GM18511 (cell line): ENCODE data around the gene NCSTN.
"Not testable (repeated sequence)": the region's sequence is repeated elsewhere in the genome, so short reads cannot be mapped to it uniquely, and the experiment has no call there.

Experiments
- ATAC-seq: cut with Tn5 transposase; IDR thresholded peaks from one replicate; pipeline ENCODE4 v1.9.1; 2021; ENCODE audit warnings: mild to moderate bottlenecking, moderate library complexity; ENCODE audit not compliant: unreplicated experiment

Gene NCSTN

GRCh38 chr1:160370561-160371345, 27.6 kb downstream of the NCSTN start:
- no peak for ATAC-seq

DNA sequence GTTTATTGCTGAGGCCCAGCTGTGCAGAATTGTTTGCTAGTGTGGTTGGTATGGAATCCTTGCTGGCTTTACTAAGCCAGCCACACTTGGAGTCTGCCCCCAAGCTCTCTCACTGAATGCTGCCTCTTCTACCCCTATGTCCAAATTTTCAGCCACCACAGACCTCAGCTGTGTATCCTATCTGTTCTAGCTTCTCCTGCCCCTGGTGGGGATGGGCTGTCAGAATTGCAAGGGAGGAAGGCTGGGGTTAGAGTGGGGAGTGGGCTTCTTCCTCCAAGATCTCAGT, 28.1 kb downstream of the NCSTN start:
- no peak for ATAC-seq

- no peak for ATAC-seq
Measured at GRCh38 chr1:160371756-160372155, 28.6 kb downstream of the NCSTN start.

- no peak for ATAC-seq
Measured at GRCh38 chr1:160373696-160374095, 30.5 kb downstream of the NCSTN start.

DNA sequence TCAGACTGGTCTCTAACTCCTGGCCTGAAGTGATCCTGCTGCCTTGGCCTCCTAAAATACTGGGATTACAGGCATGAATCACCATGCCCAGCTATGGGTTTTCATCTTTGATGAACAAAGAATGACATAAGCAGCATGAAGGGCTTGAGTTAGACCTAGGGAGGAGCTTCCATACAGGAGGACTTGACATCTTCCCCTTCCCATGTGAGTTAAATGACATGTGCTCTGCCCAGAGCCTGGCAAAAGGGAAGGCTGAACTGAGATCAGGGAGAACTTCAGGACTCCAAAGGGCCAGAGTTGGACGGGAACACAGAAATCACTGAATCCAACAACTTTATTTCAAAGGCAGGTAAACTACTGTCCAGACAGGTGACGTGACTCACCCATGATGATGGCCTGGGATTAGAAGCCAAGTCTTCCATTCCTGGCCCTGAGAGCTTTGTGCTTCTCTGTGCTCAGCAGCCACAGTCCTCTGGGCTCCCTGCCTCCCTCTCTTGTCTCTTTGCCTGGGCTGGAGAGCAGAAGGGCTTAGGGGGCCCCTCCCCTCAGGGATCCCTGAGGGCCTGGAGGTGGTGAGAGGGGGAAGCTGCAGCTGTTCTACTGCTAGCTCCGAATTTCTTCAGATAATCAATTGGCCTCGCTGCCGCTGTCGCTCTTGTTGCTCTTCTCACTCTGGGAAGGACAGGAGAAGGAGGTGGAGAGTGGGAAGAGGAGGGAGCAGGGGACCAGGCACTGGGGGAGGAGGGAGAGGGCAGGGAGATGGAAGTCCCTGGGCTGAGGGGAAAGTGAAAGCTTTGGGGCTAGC, 31.3 kb downstream of the NCSTN start:
- no peak for ATAC-seq

DNA sequence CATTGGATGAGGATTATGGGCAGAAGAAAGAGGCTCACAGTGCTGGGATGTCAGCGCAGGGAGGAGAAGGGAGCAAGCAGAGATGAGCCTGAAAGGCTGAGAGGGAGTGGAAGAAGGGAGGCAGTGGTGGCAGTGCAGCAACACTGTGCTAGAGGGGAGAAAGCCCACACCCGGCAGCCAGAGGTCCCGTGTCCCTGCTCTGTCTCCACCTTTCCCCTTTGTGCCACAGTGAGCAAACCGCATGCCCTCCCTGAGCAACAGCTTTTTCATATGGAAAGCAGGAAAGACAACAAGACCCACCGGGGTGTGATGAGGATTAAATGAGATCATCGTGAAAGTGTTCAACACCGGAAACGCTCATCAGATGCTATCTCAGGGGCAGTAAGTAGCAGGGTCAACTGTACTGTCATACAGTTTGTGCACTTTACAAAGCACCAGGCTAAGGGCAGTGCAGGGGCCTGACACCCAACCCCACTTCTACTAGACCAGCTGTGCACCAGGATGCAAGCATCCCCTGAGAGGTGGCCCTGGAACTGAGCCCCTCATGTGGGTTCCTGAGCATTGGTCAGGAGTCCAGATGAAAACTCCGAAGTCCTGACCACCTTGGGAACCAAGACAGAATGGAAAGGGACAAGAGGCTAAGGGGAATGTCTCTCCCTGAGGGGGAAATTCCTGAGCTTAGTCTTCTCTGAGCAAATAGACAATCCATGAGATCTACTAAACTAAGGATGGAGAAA, 32.8 kb downstream of the NCSTN start:
- peak; percentile 73 for ATAC-seq

GRCh38 chr1:160376525-160377131, 33.4 kb downstream of the NCSTN start:
- ATAC-seq = peak; percentile 70

GRCh38 chr1:160377585-160378206, 34.5 kb downstream of the NCSTN start:
- ATAC-seq = no peak

DNA sequence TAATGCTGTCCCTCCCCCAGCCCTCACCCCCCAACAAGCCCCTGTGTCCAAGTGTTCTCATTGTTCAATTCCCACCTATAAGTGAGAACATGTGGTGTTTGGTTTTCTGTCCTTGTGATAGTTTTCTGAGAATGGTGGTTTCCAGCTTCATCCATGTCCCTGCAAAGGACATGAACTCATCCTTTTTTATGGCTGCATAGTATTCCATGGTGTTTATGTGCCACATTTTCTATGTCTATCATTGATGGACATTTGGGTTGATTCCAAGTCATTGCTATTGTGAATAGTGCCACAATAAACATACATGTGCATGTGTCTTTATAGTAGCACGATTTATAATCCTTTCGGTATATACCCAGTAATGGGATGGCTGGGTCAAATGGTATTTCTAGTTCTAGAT, 41.6 kb downstream of the NCSTN start:
- ATAC-seq = not testable (repeated sequence)

GRCh38 chr1:160388406-160388805, 45.2 kb downstream of the NCSTN start:
- ATAC-seq = not testable (repeated sequence)

DNA sequence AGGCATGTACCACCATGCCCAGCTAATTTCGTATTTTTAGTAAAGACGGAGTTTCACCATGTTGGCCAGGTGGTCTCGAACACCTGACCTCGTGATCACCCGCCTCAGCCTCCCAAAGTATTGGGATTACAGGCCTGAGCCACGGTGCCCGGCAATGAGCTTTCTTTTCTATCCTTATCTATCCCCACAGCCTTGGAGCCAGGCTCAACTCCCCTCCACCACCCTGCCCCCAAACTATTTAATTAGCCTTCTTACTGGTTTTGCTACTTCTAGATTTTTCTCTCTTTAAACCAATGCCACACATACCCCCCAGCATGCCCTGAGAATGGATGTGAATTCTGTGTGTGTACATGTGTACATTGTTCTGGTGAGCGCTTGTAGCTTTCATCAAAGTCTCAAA, 51.5 kb downstream of the NCSTN start:
- no peak for ATAC-seq

DNA sequence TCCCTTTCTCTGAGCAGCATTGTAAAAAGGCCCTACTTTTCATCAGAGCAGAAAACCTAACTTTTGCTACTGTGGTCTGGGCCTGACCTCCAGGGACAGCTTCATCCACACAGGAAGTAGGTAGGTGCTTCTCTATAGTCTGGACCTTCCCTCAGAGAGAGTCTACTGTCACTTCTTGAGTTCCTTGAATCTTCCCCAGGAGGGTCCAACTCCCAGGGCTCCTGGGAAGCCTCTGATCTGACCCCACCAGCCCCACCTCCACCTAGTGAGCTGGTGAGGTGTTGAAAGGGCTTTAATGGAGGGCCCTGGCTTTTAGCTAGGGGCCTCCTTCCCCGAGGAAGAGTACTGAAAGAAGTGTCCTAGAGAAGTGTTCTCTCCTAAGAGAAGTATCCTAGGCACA, 54.5 kb downstream of the NCSTN start:
- ATAC-seq = no peak

DNA sequence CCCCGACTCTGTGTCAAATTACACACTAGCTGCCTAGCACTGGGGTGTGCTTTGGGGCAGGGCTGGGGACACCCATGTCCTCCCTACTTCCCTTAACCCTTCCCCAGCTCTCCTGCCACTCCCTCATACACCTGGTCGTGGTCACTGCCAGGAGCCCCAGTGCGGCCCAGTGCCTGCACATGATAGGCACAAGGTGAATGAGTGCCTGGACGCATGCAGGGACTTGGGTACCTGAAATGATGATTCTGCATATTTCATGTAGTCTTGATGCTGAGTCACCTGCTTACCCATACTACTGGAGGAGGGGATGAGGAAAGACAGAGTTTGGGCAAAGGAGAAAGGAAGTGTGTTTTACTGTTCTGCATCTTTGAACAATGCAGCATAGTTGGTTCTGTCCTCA, 55.6 kb downstream of the NCSTN start:
- ATAC-seq = no peak

DNA sequence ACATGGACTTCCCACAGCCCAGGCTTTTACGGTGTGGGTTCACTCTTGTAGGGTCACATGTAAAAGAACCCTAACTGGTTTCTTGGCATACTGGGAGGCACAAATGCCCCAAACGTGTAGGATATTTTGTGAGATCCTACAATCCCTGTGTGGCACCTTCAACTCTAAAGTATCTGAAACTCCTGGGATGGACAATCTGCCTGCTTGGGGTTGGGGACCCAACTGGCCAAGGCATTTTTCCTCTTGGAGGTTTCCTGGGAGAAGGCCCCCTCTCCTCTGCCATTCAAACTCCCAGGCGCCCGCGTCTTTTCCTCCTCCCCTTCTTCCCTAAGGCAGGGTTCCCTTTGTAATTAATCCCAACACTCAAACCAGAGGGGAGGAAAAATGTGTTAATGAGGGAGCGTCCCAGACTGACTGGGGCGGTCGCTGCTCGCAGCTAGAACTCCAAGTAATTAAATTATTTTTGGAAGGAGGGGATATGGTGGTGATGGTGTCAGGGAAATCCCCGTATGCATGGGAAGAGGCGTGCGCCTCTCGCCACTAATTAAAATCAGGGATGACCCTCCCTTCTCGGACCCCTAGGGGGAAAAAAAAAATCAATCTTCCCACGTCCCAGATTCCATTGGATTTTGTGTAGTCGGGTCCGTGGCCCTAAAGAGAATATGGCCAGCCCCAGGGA, 56.5 kb downstream of the NCSTN start:
- ATAC-seq = no peak

DNA sequence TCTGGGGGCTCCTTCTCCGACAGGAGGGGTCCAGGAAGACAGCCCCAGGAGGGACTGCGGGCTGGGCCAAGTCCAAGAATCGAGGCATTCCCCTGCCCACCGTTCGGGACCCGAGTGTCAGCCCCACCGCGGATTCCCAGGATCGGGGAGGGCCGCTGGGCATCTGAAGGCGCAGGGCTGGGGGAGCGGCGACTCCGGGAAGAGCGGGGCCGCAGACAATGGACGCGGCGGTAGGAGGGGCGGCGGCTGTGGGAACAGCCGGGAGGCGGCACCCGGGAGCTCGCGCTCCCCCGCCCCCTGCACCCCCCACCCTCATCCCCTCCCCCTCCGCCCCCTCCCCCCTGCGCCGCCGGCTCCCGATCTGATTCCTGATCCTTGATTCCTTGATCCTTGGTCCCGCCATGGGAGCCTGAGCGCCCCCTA, 57.1 kb downstream of the NCSTN start, which contains the start of gene VANGL2:
Gene VANGL2, plus strand, starts transcription at position 342 of the 423 bp plus-strand sequence. CDS start 15,274 bp downstream, outside the sequence.
- no peak for ATAC-seq

DNA sequence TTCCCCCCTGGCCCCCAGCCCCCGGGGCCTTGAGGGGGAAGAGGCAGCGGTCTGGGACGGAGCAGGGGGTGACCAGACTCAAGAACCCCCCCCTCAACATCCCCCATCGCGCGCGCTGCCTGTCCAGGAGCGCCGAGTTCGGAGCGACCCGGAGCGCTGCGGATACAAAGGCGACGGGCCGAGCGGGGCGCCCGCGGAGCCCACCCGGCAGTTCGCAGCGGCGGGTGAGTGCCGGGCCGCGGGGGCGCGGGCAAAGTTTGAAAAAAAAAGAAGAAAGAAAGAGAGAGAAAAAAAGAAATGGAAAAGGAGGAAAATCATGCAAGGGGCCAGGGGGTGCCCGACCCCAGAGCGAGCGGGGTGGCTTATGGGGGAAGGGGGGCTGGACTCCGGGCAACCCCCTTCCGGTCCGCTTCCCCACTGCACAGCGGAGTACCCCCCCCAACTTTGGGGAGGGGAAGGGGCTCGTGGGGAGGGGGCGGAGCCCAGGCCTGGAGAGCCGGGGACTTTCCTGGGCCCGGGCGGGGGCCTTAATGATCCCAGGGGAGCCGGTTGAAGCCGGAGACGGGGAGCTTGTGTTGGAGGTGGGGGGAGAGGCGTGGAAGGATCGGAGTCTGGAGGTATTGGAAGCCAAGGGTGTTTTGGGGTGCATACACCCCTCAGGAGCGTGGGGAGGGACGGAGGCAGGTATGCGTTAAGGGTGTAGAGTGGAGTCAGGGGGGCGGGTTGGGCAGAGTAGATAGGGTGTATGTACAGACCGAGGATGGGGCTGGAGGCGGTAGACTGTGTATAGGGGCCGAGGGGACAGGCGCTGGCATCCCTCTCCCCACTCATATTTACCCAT, 57.7 kb downstream of the NCSTN start:
- no peak for ATAC-seq

DNA sequence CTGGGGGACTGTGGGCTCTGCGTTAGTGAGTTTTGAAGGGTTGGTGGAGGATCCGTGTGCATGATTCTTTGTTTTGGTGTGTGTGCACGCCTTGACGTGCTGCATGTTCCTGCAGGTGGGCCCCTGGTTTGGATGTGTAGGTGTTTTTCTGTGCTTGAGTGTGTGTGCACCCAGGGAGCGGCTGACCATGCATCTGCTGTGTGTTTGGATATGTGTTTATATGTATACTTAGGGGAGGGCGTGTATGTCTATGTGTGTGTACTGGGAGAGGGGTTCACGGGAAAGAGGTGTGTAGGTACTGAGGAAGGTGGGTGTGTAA, 58.3 kb downstream of the NCSTN start:
- ATAC-seq = no peak

GRCh38 chr1:160402001-160402795, 59.0 kb downstream of the NCSTN start:
- ATAC-seq = no peak

DNA sequence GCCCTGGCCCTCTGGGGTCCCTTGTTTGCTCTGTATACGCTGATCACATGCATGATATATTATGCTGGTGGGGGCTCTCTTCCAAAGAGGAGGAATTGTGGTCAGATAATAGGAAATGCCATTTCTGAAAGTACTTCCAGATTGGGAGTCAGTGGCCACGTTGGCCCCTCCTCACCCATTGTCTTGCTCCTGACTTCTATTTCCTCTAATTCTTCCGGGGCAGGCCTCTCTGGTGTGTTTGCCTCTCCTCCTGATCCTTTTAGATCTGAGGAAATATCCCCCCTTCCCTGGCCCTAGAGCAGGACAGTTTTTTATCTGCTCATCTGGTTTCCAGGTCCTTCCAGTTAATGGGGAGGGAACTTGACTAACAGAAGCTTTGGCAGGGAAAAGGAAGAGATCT, 60.1 kb downstream of the NCSTN start:
- ATAC-seq = no peak
